BE2C (cell line): ENCODE measurements around the gene ALPK3.

ENCODE experiments used
- DNase-seq: peaks from one replicate; pipeline ENCODE4 v3.0.0-alpha.2; 2020
- H3K27me3 ChIP-seq: fragments of 250-450 bp; sonication (Bioruptor Pico); 2 replicates; pipeline ENCODE4 v1.5.1; 2020; ENCODE audit warnings: mild to moderate bottlenecking
- H3K36me3 ChIP-seq: fragments of 250-450 bp; sonication (Bioruptor Pico); 2 replicates; pipeline ENCODE4 v1.5.1; 2020; ENCODE audit warnings: mild to moderate bottlenecking
- H3K4me1 ChIP-seq: fragments of 250-450 bp; sonication (Bioruptor Pico); 2 replicates; pipeline ENCODE4 v1.5.1; 2020
- H3K4me3 ChIP-seq: 2 replicates; pipeline ENCODE4 v1.5.1; 2011; ENCODE audit warnings: low read depth, low read length
- H3K9me3 ChIP-seq: fragments of 250-450 bp; sonication (Bioruptor Pico); 2 replicates; pipeline ENCODE4 v1.5.1; 2020
- TF ChIP-seq, protein P1 (sequence below): IDR thresholded peaks from 2 replicates; pipeline ENCODE4 v1.5.1; 2012; ENCODE audit warnings: mild to moderate bottlenecking, low read depth, low read length

The ALPK3 gene

DNA sequence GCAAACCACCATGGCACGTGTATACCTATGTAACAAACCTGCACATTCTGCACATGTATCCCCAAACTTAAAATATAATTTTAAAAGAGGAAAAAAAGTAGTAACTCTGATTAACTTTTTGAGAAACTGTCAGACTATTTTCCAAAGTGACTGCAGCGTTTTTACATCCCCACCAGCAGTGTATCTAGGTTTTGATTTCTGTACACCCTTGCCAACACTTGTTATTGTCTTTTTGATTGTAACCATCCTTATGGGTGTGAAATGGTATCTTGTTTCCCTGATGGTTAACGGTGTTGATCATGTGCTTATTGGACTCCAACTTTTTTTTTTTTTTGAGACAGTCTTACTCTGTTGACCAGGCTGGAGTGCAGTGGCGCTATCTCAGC, 23.0 kb upstream of the ALPK3 start:
- DNase-seq, result no peak
- Histone ChIP-seq H3K4me1 (no peaks in the 10 kb centered on the region), H3K9me3 (no peaks in the 10 kb centered on the region), H3K27me3 (no peaks in the 10 kb centered on the region), H3K4me3 (no peak overlapping the region), H3K36me3 (peaks cover 35% of the 10 kb centered on the region)
- TF ChIP-seq, protein P1, sequence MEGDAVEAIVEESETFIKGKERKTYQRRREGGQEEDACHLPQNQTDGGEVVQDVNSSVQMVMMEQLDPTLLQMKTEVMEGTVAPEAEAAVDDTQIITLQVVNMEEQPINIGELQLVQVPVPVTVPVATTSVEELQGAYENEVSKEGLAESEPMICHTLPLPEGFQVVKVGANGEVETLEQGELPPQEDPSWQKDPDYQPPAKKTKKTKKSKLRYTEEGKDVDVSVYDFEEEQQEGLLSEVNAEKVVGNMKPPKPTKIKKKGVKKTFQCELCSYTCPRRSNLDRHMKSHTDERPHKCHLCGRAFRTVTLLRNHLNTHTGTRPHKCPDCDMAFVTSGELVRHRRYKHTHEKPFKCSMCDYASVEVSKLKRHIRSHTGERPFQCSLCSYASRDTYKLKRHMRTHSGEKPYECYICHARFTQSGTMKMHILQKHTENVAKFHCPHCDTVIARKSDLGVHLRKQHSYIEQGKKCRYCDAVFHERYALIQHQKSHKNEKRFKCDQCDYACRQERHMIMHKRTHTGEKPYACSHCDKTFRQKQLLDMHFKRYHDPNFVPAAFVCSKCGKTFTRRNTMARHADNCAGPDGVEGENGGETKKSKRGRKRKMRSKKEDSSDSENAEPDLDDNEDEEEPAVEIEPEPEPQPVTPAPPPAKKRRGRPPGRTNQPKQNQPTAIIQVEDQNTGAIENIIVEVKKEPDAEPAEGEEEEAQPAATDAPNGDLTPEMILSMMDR, result no peak

DNA sequence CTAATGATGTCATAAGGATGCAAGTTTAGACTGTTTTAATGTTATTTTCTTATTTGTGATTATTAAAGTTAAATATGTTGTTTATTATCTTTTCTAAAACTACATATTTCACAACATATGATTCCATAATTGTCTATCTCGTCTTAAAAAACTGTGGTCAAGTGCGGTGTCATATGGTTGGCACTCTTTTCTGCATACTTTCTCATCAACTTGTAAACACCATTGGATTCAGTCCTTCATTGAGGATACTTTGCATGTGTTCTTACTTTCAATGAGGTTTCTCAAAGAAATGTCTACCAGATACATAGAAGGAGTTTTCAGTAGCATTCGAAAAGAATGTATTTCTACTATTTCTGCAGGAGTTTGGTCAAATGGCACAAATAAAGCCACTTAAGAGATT, 22.0 kb upstream of the ALPK3 start:
- no peaks in the 10 kb centered on the region for H3K9me3 ChIP-seq
- H3K36me3 ChIP-seq, result peaks cover 45% of the 10 kb centered on the region
- no peak for DNase-seq
- H3K4me3 ChIP-seq, result no peak overlapping the region
- H3K27me3 ChIP-seq, result no peaks in the 10 kb centered on the region
- H3K4me1 ChIP-seq, result no peaks in the 10 kb centered on the region
- TF ChIP-seq, protein P1, result no peak

DNA sequence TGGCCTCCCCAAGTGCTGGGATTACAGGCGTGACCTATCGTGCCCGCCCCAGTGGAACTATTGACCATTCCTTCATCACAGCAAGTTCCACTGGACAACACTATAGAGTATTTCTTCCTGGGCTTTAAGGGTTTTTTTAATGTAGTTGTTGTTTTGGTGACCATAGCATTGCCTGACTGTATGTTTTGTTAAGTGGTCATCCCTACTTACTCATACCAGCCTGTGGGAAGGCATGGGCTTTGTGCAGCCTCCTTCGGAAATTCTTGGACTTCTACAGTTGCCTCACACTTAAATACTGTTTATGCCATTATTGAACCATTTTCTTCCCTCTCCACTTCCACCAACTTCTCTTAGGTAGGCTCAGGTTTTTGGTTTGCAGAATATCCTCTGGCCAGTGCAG, 19.9 kb upstream of the ALPK3 start:
- H3K9me3 ChIP-seq, result no peaks in the 10 kb centered on the region
- no peak overlapping the region for H3K4me3 ChIP-seq
- TF ChIP-seq, protein P1, result no peak
- DNase-seq, result no peak
- peaks cover 42% of the 10 kb centered on the region for H3K36me3 ChIP-seq
- H3K4me1 ChIP-seq, result no peaks in the 10 kb centered on the region
- no peaks in the 10 kb centered on the region for H3K27me3 ChIP-seq

DNA sequence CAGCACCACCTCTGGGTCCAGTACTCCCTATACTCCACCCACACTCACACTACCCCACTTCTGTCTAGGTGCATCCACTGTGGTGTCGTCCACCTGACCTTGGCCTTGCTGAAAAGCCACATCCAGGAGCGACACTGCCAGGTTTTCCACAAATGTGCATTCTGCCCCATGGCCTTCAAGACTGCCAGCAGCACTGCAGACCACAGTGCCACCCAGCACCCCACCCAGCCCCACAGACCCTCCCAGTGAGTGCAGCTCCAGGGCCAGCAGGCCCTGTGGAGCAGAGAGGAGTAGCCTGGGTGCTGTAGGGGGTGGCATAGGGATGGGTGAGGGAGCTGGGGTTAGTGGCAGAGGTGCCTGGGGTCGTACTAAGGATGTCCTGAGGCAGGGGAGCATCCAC, 19.4 kb upstream of the ALPK3 start:
- H3K9me3 ChIP-seq, result no peaks in the 10 kb centered on the region
- H3K4me3 ChIP-seq, result no peak overlapping the region
- TF ChIP-seq, protein P1, result no peak
- H3K4me1 ChIP-seq, result no peaks in the 10 kb centered on the region
- DNase-seq, result no peak
- peaks cover 42% of the 10 kb centered on the region for H3K36me3 ChIP-seq
- H3K27me3 ChIP-seq, result no peaks in the 10 kb centered on the region

DNA sequence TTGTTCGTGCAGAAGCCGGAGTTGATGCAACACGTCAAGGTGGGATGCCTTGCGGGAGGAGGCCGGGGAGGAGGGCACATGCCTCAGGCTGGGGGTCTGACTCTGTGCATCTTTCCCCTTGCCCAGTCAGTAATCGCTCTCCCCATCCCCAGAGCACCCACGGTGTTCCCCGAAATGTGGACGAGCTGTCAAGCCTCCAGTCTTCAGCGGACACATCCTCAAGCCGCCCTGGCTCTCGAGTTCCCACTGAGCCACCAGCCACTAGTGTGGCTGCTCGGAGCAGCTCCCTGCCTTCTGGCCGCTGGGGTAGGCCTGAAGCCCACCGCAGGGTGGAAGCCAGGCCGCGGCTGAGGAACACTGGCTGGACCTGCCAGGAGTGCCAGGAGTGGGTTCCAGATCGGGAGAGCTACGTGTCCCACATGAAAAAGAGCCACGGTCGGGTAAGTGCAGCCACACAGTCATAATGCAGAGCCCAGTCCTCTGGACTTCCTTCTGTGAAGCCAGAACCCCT, 18.7 kb upstream of the ALPK3 start:
- Histone ChIP-seq H3K36me3 (peaks cover 40% of the 10 kb centered on the region), H3K9me3 (no peaks in the 10 kb centered on the region), H3K4me3 (no peak overlapping the region), H3K27me3 (no peaks in the 10 kb centered on the region), H3K4me1 (no peaks in the 10 kb centered on the region)
- no peak for DNase-seq
- TF ChIP-seq, protein P1, result no peak

DNA sequence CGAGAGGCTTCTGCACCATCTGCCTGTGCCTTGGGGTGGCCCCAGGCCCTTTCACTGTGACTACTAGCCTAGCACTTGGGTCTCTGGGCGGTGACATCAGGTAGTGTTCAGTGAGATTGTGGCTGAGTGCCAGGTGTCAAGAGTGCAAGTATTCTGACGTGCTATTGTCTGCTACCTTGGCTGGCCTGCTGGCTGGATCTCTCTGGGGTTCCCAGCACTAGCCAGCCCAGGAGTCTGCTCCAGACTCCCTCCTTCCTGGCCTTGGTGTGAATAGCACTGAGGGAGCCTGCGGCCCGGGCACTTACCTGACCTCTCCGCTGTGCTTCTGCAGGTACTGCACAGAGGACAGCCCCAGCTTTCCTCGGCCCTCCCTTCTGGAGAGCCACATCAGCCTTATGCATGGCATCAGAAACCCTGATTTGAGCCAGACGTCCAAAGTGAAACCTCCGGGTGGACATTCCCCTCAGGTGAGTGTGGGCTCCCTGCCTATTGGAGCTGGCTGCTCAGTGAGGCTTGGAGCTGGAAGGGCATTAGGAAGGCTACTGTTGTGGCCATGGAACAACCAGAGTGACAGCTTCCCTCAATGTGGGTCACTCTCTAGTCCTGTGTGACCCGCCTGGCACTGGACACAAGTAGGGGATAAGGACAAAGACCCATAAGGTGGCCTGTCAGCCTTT, 17.5 kb upstream of the ALPK3 start:
- H3K4me3 ChIP-seq, result no peak overlapping the region
- no peak for DNase-seq
- H3K27me3 ChIP-seq, result no peaks in the 10 kb centered on the region
- TF ChIP-seq, protein P1, result no peak
- peaks cover 37% of the 10 kb centered on the region for H3K36me3 ChIP-seq
- H3K4me1 ChIP-seq, result no peaks in the 10 kb centered on the region
- no peaks in the 10 kb centered on the region for H3K9me3 ChIP-seq
